Measurements from ENCODE around the gene AGMAT.
A peak's percentile ranks its signal among the peaks of the same experiment; 100 is the strongest.

AGMAT gene

GRCh38 chr1:15584489-15585363 lies at the start of gene AGMAT:
AGMAT (minus strand) TSS chr1:15585051; CDS start chr1:15584967, 84 bp downstream.
- TF ChIP-seq ZNF274 (IDR thresholded peaks at IDR 0.05; ENCODE audit: low read depth, low read length), result no peak
- peak within 1 kb of the TSS; percentile 59; the same call in 1 of the 2 replicates for H3K4me3 ChIP-seq (ENCODE audit: low read length)

DNA sequence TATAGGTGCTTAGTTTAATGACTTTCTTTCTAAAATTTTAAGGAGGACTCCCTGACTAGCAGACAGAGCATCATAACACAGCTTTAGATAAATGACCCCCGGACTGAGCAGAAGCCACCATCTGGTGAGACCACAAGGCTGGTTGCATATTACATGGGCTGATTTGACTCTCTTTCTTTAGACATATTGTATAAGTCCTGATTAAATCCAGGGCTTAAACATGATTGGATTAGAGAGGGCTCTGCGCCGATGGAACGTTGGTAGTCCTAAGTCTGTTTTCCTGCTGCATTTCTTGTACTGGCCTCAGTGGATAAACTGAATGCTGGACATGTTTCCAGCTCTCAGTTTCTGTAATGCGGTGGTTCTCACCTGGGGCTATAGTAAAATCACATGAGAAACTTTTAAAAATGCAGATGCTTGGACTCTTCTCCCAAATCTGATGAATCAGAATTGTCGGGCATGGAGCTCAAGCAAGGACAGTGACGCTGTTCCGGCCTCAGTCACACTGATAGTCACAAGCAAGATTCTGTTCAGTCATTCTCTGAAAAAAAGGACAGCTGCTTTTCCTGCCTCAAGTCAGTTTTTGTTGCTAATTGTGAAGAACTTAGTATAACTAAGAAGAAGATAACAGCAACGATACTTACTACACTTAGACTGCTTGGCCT lies 49.0 kb upstream of the AGMAT start:
- no peak for TF ChIP-seq ZNF274 (IDR thresholded peaks at IDR 0.05; ENCODE audit: low read depth, low read length)
- no peak overlapping the region for H3K4me3 ChIP-seq (ENCODE audit: low read length)

DNA sequence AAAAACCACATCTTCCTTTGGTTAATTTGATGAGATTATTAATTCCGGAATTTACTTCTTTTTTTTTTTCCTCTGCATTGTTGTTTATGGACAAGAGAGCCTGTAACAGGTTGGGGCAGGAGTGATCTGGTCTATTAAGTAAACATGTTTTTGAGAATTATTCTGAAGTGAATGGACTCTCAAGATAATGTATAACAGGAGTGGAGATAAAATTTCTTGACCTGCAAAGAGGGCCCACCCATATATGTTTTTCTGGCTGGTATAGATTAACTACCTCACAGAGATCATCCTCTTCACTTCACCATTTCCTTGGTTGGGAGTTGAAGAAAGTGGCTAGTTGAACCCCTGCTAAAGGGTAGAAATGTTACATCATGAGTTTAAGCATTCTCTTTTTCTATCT lies 43.2 kb upstream of the AGMAT start:
- TF ChIP-seq ZNF274 (IDR thresholded peaks at IDR 0.05; ENCODE audit: low read depth, low read length), result no peak
- no peak overlapping the region for H3K4me3 ChIP-seq (ENCODE audit: low read length)

DNA sequence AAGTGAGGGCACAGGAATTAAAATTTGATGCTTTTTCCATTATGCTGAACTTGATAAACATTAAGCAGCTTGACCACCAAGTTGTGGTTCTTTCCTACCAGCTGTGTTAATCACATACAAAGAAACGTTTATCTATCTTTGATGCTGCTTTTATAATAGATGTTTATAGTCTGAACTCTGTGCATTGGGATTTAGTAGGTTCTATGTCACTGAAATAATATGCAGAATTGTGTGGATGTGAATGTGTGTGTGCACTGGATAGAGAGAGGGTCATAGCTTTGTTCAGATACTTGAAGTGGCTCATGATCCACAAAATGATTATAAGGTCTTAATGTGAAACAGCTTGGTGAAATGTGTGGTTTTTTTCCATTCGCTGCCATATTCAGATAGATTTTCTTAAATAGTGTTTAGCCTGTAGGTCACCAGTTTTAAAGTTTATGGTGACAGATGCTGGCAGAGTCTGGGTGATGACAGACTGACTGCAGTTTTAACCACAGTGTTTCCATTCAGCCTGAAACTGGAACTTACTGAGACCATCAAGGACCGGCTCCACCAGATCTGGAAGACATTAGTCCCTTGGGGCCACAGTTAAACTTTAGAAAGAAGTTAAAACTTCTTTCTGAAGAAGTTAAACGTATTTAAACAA lies 42.6 kb upstream of the AGMAT start:
- H3K4me3 ChIP-seq (ENCODE audit: low read length), result no peak overlapping the region
- no peak for TF ChIP-seq ZNF274 (IDR thresholded peaks at IDR 0.05; ENCODE audit: low read depth, low read length)

DNA sequence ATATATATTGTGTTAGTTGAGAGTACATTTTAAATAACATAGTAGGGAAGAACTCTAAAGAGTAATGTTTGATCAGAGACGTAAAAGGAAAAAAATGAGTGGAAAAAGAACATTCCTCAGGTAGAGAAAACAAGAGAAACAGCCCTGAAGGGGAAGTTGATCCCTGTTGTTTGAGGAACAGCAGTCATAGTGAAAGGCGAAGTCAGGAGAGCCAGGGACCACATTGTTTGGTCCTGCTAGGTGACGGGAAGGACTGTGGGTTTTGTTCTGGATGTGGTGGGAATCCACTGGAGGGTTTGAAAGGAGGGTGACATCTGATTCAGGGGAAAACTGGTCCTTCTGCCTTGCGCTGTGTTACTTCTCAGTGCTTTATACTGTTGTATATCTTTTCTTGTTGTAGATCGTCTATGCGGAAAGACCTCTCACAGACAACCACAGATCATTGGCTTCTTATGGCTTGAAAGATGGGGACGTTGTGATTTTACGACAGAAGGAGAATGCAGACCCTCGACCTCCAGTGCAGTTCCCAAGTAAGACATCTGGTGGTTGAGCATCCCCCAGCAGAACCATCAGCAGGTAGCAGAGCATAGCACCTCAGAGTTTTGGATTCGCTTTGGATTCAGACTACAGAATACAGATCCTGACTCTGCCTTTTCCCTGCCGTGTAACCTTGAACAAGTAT lies 41.6 kb upstream of the AGMAT start:
- no peak overlapping the region for H3K4me3 ChIP-seq (ENCODE audit: low read length)
- no peak for TF ChIP-seq ZNF274 (IDR thresholded peaks at IDR 0.05; ENCODE audit: low read depth, low read length)

- no peak for TF ChIP-seq ZNF274 (IDR thresholded peaks at IDR 0.05; ENCODE audit: low read depth, low read length)
- H3K4me3 ChIP-seq (ENCODE audit: low read length), result no peak overlapping the region
Measured at GRCh38 chr1:15625056-15625917, 40.4 kb upstream of the AGMAT start.

GRCh38 chr1:15624133-15624714 lies 39.4 kb upstream of the AGMAT start:
- H3K4me3 ChIP-seq (ENCODE audit: low read length), result no peak overlapping the region
- no peak for TF ChIP-seq ZNF274 (IDR thresholded peaks at IDR 0.05; ENCODE audit: low read depth, low read length)

DNA sequence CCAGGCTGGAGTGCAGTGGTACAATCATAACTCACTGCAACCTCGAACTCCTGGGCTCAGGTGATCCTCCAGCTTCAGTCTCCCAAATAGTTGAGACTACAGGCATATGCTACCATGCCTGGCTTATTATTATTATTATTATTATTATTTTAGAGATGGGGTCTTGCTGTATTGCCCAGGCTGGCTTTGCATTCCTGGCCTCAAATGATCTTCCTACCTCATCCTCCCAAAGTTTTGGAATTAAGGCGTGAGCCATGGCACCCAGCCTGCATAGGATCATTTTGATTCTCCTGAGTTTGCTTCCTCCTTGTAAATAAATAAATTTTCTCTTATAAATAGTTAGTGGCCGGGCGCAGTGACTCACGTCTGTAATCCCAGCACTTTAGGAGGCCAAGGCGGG lies 38.6 kb upstream of the AGMAT start:
- no peak overlapping the region for H3K4me3 ChIP-seq (ENCODE audit: low read length)

DNA sequence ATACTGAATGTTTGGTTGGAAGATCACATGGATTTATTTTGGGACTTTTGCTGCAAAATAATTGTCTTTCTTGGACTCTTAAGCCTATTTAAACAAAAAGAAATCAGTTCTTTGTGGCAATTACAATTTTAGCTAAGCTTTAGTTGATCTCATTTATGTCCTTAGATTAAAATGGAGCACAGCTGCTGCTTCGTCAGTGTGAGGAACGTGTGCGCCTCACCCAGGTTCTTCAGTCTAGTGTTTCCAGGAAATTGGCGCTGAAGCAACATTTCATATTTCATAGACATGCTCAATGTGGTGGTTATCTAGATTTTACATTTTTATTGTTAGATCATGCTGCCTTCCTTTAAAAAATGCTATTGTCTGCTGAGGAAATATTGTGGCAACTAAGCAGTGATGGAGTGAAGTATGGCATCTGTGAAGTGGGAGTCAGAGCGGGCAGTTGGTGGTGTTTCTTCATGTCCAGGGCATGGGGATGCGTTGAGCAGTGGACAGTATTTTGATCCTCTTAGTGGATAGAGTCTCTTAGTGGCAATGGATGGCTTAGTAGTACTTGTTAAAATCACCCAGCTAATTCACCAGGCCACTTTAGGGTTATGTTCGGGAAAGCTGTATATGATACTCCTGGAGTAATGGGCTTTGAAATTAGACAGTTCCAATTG lies 38.0 kb upstream of the AGMAT start:
- TF ChIP-seq ZNF274 (IDR thresholded peaks at IDR 0.05; ENCODE audit: low read depth, low read length), result no peak
- H3K4me3 ChIP-seq (ENCODE audit: low read length), result no peak overlapping the region

More for the DNA sequence above, 38.6 kb upstream of the AGMAT start:
- no peak for TF ChIP-seq ZNF274 (IDR thresholded peaks at IDR 0.05; ENCODE audit: low read depth, low read length)

DNA sequence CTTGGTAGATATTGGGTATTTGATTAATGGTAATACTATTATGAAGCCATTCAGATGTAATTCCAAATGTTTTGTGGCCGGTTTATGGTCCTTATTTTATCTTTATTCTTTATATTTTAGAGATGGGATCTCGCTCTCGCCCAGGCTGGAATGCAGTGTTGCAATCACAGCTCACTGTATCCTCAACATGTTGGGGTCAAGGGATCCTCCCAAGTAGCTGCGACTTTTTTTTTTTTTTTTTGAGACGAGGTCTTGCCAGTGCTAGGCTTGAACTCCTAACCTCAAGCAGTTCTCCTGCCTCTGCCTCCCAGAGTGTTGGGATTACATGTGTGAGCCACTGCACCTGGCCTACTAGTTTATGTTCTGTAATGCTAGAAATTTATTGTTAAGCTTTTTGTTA lies 37.1 kb upstream of the AGMAT start:
- TF ChIP-seq ZNF274 (IDR thresholded peaks at IDR 0.05; ENCODE audit: low read depth, low read length), result no peak
- no peak overlapping the region for H3K4me3 ChIP-seq (ENCODE audit: low read length)

- TF ChIP-seq ZNF274 (IDR thresholded peaks at IDR 0.05; ENCODE audit: low read depth, low read length), result no peak
- no peak overlapping the region for H3K4me3 ChIP-seq (ENCODE audit: low read length)
Measured at GRCh38 chr1:15620902-15621682, 36.2 kb upstream of the AGMAT start.

GRCh38 chr1:15620155-15620545 lies 35.3 kb upstream of the AGMAT start:
- TF ChIP-seq ZNF274 (IDR thresholded peaks at IDR 0.05; ENCODE audit: low read depth, low read length), result no peak
- H3K4me3 ChIP-seq (ENCODE audit: low read length), result no peak overlapping the region

Measured in GM08714 (cell line).